Brain pericyte (primary cell): ENCODE data around the gene IMMP2L.

Experiments used
- DNase-seq: peaks from one replicate; pipeline ENCODE4 v3.0.0-alpha.2; 2012; ENCODE audit warnings: low read depth, low spot score

Gene IMMP2L

GRCh38 chr7:111038185-111038584 is 524.1 kb downstream of the IMMP2L start:
- DNase-seq = no peak

GRCh38 chr7:111031916-111032315 is 530.4 kb downstream of the IMMP2L start:
- DNase-seq = no peak

- no peak for DNase-seq
Observed at GRCh38 chr7:111030336-111030735, 532.0 kb downstream of the IMMP2L start.

- no peak for DNase-seq
Observed at GRCh38 chr7:111029574-111030251, 532.6 kb downstream of the IMMP2L start.

GRCh38 chr7:111029141-111029572 is 533.1 kb downstream of the IMMP2L start:
- DNase-seq = no peak

GRCh38 chr7:111027396-111027795 is 534.9 kb downstream of the IMMP2L start:
- no peak for DNase-seq

GRCh38 chr7:111026806-111027205 is 535.5 kb downstream of the IMMP2L start:
- no peak for DNase-seq

- DNase-seq = no peak
Observed at GRCh38 chr7:111026343-111026742, 535.9 kb downstream of the IMMP2L start.

- no peak for DNase-seq
Observed at GRCh38 chr7:111025006-111025405, 537.3 kb downstream of the IMMP2L start.

- DNase-seq = no peak
Observed at GRCh38 chr7:111018960-111019736, 543.1 kb downstream of the IMMP2L start.

GRCh38 chr7:111018447-111018846 is 543.8 kb downstream of the IMMP2L start:
- no peak for DNase-seq

- no peak for DNase-seq
Observed at GRCh38 chr7:111014079-111014478, 548.2 kb downstream of the IMMP2L start.

GRCh38 chr7:111012799-111013675 is 549.3 kb downstream of the IMMP2L start:
- no peak for DNase-seq

- no peak for DNase-seq
Observed at GRCh38 chr7:111012149-111012548, 550.1 kb downstream of the IMMP2L start.

GRCh38 chr7:111011520-111011919 is 550.8 kb downstream of the IMMP2L start:
- no peak for DNase-seq

- DNase-seq = no peak
Observed at GRCh38 chr7:111010798-111011197, 551.5 kb downstream of the IMMP2L start.

- DNase-seq = no peak
Observed at GRCh38 chr7:111009526-111010040, 552.7 kb downstream of the IMMP2L start.

GRCh38 chr7:111006691-111007090 is 555.6 kb downstream of the IMMP2L start:
- DNase-seq = no peak

GRCh38 chr7:111006040-111006439 is 556.3 kb downstream of the IMMP2L start:
- no peak for DNase-seq

- no peak for DNase-seq
Observed at GRCh38 chr7:111005445-111005844, 556.8 kb downstream of the IMMP2L start.

- no peak for DNase-seq
Observed at GRCh38 chr7:111004310-111004901, 557.9 kb downstream of the IMMP2L start.
